GM19328 (cell line): ENCODE data around the gene ZNF579.
A peak's percentile ranks its signal among the peaks of the same experiment; 100 is the strongest.

Source experiments
- ATAC-seq: cut with Tn5 transposase; IDR thresholded peaks from one replicate; pipeline ENCODE4 v1.9.1; 2021; ENCODE audit warnings: mild to moderate bottlenecking, moderate library complexity; ENCODE audit not compliant: unreplicated experiment

The ZNF579 gene

GRCh38 chr19:55613396-55613795, 32.7 kb upstream of the ZNF579 start:
- no peak for ATAC-seq

- ATAC-seq = no peak
Measured at GRCh38 chr19:55611983-55612645, 31.5 kb upstream of the ZNF579 start.

GRCh38 chr19:55611300-55611982, 30.8 kb upstream of the ZNF579 start:
- ATAC-seq = no peak

GRCh38 chr19:55609326-55609725, 28.7 kb upstream of the ZNF579 start:
- ATAC-seq = no peak

- ATAC-seq = no peak
Measured at GRCh38 chr19:55606817-55607216, 26.2 kb upstream of the ZNF579 start.

GRCh38 chr19:55606471-55606787, 25.8 kb upstream of the ZNF579 start:
- ATAC-seq = no peak

GRCh38 chr19:55605637-55606470, 25.2 kb upstream of the ZNF579 start, which contains the start of gene ZNF865:
TSS of gene ZNF865 (plus strand) at chr19:55605647. CDS start at chr19:55613619, 7,972 bp downstream.
- peak; percentile 16 for ATAC-seq

- ATAC-seq = peak; percentile 68
Measured at GRCh38 chr19:55605207-55605636, 24.6 kb upstream of the ZNF579 start.

GRCh38 chr19:55603581-55604292, 23.1 kb upstream of the ZNF579 start:
- no peak for ATAC-seq

GRCh38 chr19:55603115-55603514, 22.5 kb upstream of the ZNF579 start:
- no peak for ATAC-seq

GRCh38 chr19:55602104-55603001, 21.7 kb upstream of the ZNF579 start:
- no peak for ATAC-seq

GRCh38 chr19:55601084-55601483, 20.4 kb upstream of the ZNF579 start:
- ATAC-seq = no peak

GRCh38 chr19:55600662-55601028, 20.0 kb upstream of the ZNF579 start:
- ATAC-seq = no peak

GRCh38 chr19:55599842-55600661, 19.4 kb upstream of the ZNF579 start, which contains the start of gene ZNF524:
TSS of gene ZNF524 (plus strand) at chr19:55600288. CDS start at chr19:55602113, 1,825 bp downstream.
- ATAC-seq = peak; percentile 37

GRCh38 chr19:55599468-55599841, 18.8 kb upstream of the ZNF579 start, which contains the start of gene FIZ1:
TSS of gene FIZ1 (minus strand) at chr19:55599517. CDS start at chr19:55597865, 1,652 bp downstream.
- ATAC-seq = peak; percentile 52

GRCh38 chr19:55598719-55599467, 18.2 kb upstream of the ZNF579 start:
- ATAC-seq = peak; percentile 51

- no peak for ATAC-seq
Measured at GRCh38 chr19:55598034-55598433, 17.4 kb upstream of the ZNF579 start.

GRCh38 chr19:55597501-55597921, 16.9 kb upstream of the ZNF579 start:
- no peak for ATAC-seq
